Loucy (cell line): ENCODE results near the gene CADM1.

ENCODE experiments used
- EZH2phosphoT487 ChIP-seq: fragments of 200-600 bp; IDR thresholded peaks from 2 replicates; pipeline ENCODE4 v1.6.1; 2018; ENCODE audit warnings: antibody characterized with exemption, mild to moderate bottlenecking, moderate library complexity, borderline replicate concordance
- TF ChIP-seq, protein P1 (sequence below): fragments of 200-600 bp; sonication (generic); conservative IDR thresholded peaks from 2 replicates; pipeline ENCODE4 v1.5.1; 2014; ENCODE audit warnings: mild to moderate bottlenecking, antibody characterized with exemption, low read length

DNA sequence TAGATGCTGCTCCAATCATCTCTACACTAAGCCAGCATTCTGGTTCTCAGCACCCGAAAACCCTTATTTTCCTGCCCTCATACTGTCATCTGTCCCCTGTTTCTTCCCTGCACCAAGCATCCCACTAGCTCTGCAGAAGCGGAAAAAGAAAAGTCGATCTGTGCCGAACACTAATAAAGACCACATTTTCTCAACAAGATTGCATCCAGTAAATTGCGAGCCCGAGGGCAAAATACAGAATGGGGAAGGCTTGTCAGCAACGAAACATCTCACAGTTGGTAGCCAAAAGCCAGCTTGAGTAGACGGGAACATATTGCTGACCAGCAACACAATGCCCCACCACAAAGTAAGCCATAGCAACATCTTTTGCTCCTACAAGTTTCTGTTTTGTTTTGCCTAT is 227.4 kb downstream of the CADM1 start:
- TF ChIP-seq, protein P1, sequence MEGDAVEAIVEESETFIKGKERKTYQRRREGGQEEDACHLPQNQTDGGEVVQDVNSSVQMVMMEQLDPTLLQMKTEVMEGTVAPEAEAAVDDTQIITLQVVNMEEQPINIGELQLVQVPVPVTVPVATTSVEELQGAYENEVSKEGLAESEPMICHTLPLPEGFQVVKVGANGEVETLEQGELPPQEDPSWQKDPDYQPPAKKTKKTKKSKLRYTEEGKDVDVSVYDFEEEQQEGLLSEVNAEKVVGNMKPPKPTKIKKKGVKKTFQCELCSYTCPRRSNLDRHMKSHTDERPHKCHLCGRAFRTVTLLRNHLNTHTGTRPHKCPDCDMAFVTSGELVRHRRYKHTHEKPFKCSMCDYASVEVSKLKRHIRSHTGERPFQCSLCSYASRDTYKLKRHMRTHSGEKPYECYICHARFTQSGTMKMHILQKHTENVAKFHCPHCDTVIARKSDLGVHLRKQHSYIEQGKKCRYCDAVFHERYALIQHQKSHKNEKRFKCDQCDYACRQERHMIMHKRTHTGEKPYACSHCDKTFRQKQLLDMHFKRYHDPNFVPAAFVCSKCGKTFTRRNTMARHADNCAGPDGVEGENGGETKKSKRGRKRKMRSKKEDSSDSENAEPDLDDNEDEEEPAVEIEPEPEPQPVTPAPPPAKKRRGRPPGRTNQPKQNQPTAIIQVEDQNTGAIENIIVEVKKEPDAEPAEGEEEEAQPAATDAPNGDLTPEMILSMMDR = no peak
- TF ChIP-seq EZH2phosphoT487 = no peak
